Gastrocnemius medialis (tissue), 4 donors: ENCODE measurements around the gene SUCLG1.

Source experiments
- CTCF ChIP-seq, 5 experiments: fragments of 450-650 bp in 3 of 5; fragments of 200-600 bp in 2 of 5; sonication (generic) in 2 of 5; IDR thresholded peaks in 4 of 5; conservative IDR thresholded peaks in 1 of 5; 1 replicate in 4 of 5; 2 replicates in 1 of 5; pipeline ENCODE4 v1.5.1; 2016 to 2019; ENCODE audit warnings: antibody characterized with exemption in 5 of 5, mild to moderate bottlenecking in 3 of 5, moderate library complexity in 3 of 5
- POLR2A ChIP-seq, 2 donors: fragments of 450-650 bp; IDR thresholded peaks; one replicate each; pipeline ENCODE4 v1.6.1; 2017; ENCODE audit warnings: antibody characterized with exemption in 2 of 2, mild to moderate bottlenecking in 2 of 2, moderate library complexity in 2 of 2

GRCh38 chr2:84424152-84424551 lies 34.9 kb downstream of the SUCLG1 start:
- TF ChIP-seq CTCF (IDR thresholded peaks at IDR 0.05 in 4 of 5, conservative IDR thresholded peaks at IDR 0.05 in 1 of 5) (no peak), POLR2A (IDR thresholded peaks at IDR 0.05) (no peak)
